ENCODE measurements around the gene MARF1. TPM values are rescaled to one million over a fixed set of nuclear protein-coding genes. Genes with fewer than 3 reads are reported as not detected.

MARF1 gene
- total RNA-seq, 1 donor from 2014 or later: 79.1 TPM

GRCh38 chr16:15594711-15595320, 48.1 kb downstream of the MARF1 start:
- H3K9me3 Mint-ChIP-seq: no peaks in the 10 kb centered on the region
- peaks cover 36% of the 10 kb centered on the region for H3K36me3 Mint-ChIP-seq
- TF ChIP-seq CTCF (IDR thresholded peaks at IDR 0.05; ENCODE audit: unreplicated experiment): no peak
- no peak for DNase-seq (ENCODE audit: low spot score in 2 of 2, unreplicated experiment in 2 of 2)
- H3K4me3 Mint-ChIP-seq: no peak overlapping the region
- H3K27me3 Mint-ChIP-seq (ENCODE audit: low read depth): no peaks in the 10 kb centered on the region
- H3K4me1 Mint-ChIP-seq: peaks cover 3% of the 10 kb centered on the region
- no peak overlapping the region for H3K27ac Mint-ChIP-seq

- no peaks in the 10 kb centered on the region for H3K27me3 Mint-ChIP-seq (ENCODE audit: low read depth)
Observed at GRCh38 chr16:15593235-15593634, 49.7 kb downstream of the MARF1 start.

GRCh38 chr16:15592324-15592723, 50.6 kb downstream of the MARF1 start:
- no peak overlapping the region for H3K27ac Mint-ChIP-seq

More at GRCh38 chr16:15593235-15593634, 49.7 kb downstream of the MARF1 start:
- Mint-ChIP-seq H3K4me3 (no peak overlapping the region), H3K27ac (no peak overlapping the region), H3K4me1 (peaks cover 3% of the 10 kb centered on the region), H3K36me3 (peaks cover 42% of the 10 kb centered on the region), H3K9me3 (no peaks in the 10 kb centered on the region)
- TF ChIP-seq CTCF (IDR thresholded peaks at IDR 0.05; ENCODE audit: unreplicated experiment): no peak
- DNase-seq (ENCODE audit: low spot score in 2 of 2, unreplicated experiment in 2 of 2): no peak

GRCh38 chr16:15587152-15587825, 55.7 kb downstream of the MARF1 start:
- Mint-ChIP-seq H3K27ac (no peak overlapping the region), H3K36me3 (peaks cover 37% of the 10 kb centered on the region)

More at GRCh38 chr16:15592324-15592723, 50.6 kb downstream of the MARF1 start:
- no peaks in the 10 kb centered on the region for H3K27me3 Mint-ChIP-seq (ENCODE audit: low read depth)
- peaks cover 2% of the 10 kb centered on the region for H3K9me3 Mint-ChIP-seq
- TF ChIP-seq CTCF (IDR thresholded peaks at IDR 0.05; ENCODE audit: unreplicated experiment): no peak
- H3K36me3 Mint-ChIP-seq: peaks cover 46% of the 10 kb centered on the region
- DNase-seq (ENCODE audit: low spot score in 2 of 2, unreplicated experiment in 2 of 2): no peak
- H3K4me3 Mint-ChIP-seq: no peak overlapping the region
- peaks cover 3% of the 10 kb centered on the region for H3K4me1 Mint-ChIP-seq

GRCh38 chr16:15586716-15587115, 56.2 kb downstream of the MARF1 start:
- Mint-ChIP-seq H3K4me3 (no peak overlapping the region), H3K27me3 (ENCODE audit: low read depth) (no peaks in the 10 kb centered on the region), H3K4me1 (peaks cover 3% of the 10 kb centered on the region), H3K36me3 (peaks cover 37% of the 10 kb centered on the region), H3K9me3 (peaks cover 22% of the 10 kb centered on the region), H3K27ac (no peak overlapping the region)
- no peak for DNase-seq (ENCODE audit: low spot score in 2 of 2, unreplicated experiment in 2 of 2)
- TF ChIP-seq CTCF (IDR thresholded peaks at IDR 0.05; ENCODE audit: unreplicated experiment): no peak

More at GRCh38 chr16:15587152-15587825, 55.7 kb downstream of the MARF1 start:
- peaks cover 22% of the 10 kb centered on the region for H3K9me3 Mint-ChIP-seq
- TF ChIP-seq CTCF (IDR thresholded peaks at IDR 0.05; ENCODE audit: unreplicated experiment): no peak
- no peaks in the 10 kb centered on the region for H3K27me3 Mint-ChIP-seq (ENCODE audit: low read depth)
- DNase-seq (ENCODE audit: low spot score in 2 of 2, unreplicated experiment in 2 of 2): no peak
- no peak overlapping the region for H3K4me3 Mint-ChIP-seq
- H3K4me1 Mint-ChIP-seq: peaks cover 3% of the 10 kb centered on the region
